Loucy (cell line): Measurements from ENCODE around the gene EIF3K.

Experiments used
- CTCF ChIP-seq: fragments of 200-600 bp; sonication (generic); conservative IDR thresholded peaks from 2 replicates; pipeline ENCODE4 v1.5.1; 2014; ENCODE audit warnings: mild to moderate bottlenecking, antibody characterized with exemption, low read length
- EZH2phosphoT487 ChIP-seq: fragments of 200-600 bp; IDR thresholded peaks from 2 replicates; pipeline ENCODE4 v1.6.1; 2018; ENCODE audit warnings: antibody characterized with exemption, mild to moderate bottlenecking, moderate library complexity, borderline replicate concordance

GRCh38 chr19:38650911-38651584, 32.1 kb downstream of the EIF3K start:
- no peak for TF ChIP-seq CTCF
- TF ChIP-seq EZH2phosphoT487, result no peak
